Gastroesophageal sphincter (tissue), 4 donors: ENCODE measurements around the gene UST. TPM values are rescaled to one million over a fixed set of nuclear protein-coding genes. Genes with fewer than 3 reads are reported as not detected.
A peak's percentile ranks its signal among the peaks of the same experiment; 100 is the strongest.

Experiments
- ATAC-seq: fragments of 150-250 bp; one replicate; pipeline ENCODE4 v1.9.1; 2016; ENCODE audit warnings: mild to moderate bottlenecking, moderate library complexity
- H3K27ac ChIP-seq, 4 donors: fragments of 200-600 bp; sonication (generic) in 3 of 4; 1 replicate in 3 of 4; 2 replicates in 1 of 4; pipeline ENCODE4 v1.5.1; 2016 to 2019
- H3K27me3 ChIP-seq: fragments of 200-600 bp; sonication (generic); one replicate; pipeline ENCODE4 v1.5.1; 2019
- H3K36me3 ChIP-seq, 2 donors: fragments of 200-600 bp; sonication (generic); one replicate each; pipeline ENCODE4 v1.5.1; 2019; ENCODE audit warnings: control low read depth in 1 of 2
- H3K4me1 ChIP-seq, 3 donors: fragments of 200-600 bp; sonication (generic); 1 replicate in 2 of 3; 2 replicates in 1 of 3; pipeline ENCODE4 v1.5.1; 2016 to 2019; ENCODE audit warnings: control low read depth in 2 of 3
- H3K4me3 ChIP-seq, 2 donors: fragments of 200-600 bp; sonication (generic); one replicate each; pipeline ENCODE4 v1.5.1; 2019; ENCODE audit warnings: mild to moderate bottlenecking in 1 of 2, moderate library complexity in 1 of 2
- H3K9me3 ChIP-seq, 3 donors: fragments of 200-600 bp; sonication (generic); one replicate each; pipeline ENCODE4 v1.5.1; 2017 to 2019; ENCODE audit warnings: control low read depth in 2 of 3
- EP300 ChIP-seq: sonication (generic); formaldehyde crosslinking; IDR thresholded peaks from one replicate; pipeline ENCODE4 v1.6.1; 2017; ENCODE audit warnings: antibody characterized with exemption, mild to moderate bottlenecking
- POLR2A ChIP-seq, 2 donors: fragments of 450-650 bp; IDR thresholded peaks; one replicate each; pipeline ENCODE4 v1.6.1; 2017; ENCODE audit warnings: antibody characterized with exemption in 2 of 2, mild to moderate bottlenecking in 2 of 2, moderate library complexity in 1 of 2
- POLR2AphosphoS5 ChIP-seq: sonication (generic); formaldehyde crosslinking; IDR thresholded peaks from one replicate; pipeline ENCODE4 v1.6.1; 2017; ENCODE audit warnings: antibody characterized with exemption
- whole genome bisulfite sequencing, 2 donors: methylation state at CpG; one replicate each; pipeline ENCODE4 v1.1.5; 2018; ENCODE audit warnings: low coverage in 1 of 2; 5-methylcytosine and 5-hydroxymethylcytosine counted together
- total RNA-seq, 4 donors: library from RNA; depleted of rRNA; stranded (reverse); fragments of >200 nt; gene quantifications; one replicate each; pipeline ENCODE4 v1.1.0, GENCODE V29; 2016
- TF ChIP-seq, protein P1 (sequence below), 4 experiments: fragments of 200-600 bp in 2 of 4; fragments of 450-650 bp in 2 of 4; sonication (generic) in 1 of 4; IDR thresholded peaks; one replicate each; pipeline ENCODE4 v1.5.1; 2017 to 2019; ENCODE audit warnings: antibody characterized with exemption in 4 of 4, mild to moderate bottlenecking in 2 of 4, moderate library complexity in 2 of 4

UST gene
- total RNA-seq, 4 donors from 2014 or later = 17.4 to 48.1 (median 32.4) TPM

DNA sequence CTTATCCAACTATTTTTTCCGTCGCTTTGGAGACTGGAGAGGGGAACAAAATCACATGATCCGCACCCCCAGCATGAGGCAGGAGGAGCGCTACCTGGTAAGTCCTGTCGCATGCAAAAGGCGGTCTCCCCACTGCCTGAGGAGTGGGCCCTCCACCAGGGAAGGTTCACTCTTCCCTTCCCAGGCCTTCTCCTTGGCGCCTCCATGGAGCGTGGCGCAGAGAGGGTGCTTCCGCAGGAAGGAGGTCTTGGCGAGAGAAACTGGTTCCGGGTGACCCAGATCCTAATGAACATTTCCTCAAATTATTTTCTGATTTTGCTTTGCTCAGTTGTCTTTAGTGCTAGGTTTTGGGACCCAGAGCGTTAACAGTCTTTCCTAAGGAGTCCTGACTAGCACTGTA lies 217.6 kb downstream of the UST start:
- H3K4me1 ChIP-seq = peaks cover 0 to 28% (median 13%) of the 10 kb centered on the region in 3 donors
- 96% methylated on average over 11 of the region's 13 CpGs; no CpG with 5 or more reads in 1 of the 2 donors for WGBS, 2 donors
- H3K4me3 ChIP-seq = no peak overlapping the region
- no peak overlapping the region for H3K27ac ChIP-seq
- no peaks in the 10 kb centered on the region for H3K27me3 ChIP-seq
- TF ChIP-seq EP300 (no peak), POLR2AphosphoS5 (no peak), POLR2A (IDR thresholded peaks at IDR 0.05) (no peak)
- TF ChIP-seq, protein P1, sequence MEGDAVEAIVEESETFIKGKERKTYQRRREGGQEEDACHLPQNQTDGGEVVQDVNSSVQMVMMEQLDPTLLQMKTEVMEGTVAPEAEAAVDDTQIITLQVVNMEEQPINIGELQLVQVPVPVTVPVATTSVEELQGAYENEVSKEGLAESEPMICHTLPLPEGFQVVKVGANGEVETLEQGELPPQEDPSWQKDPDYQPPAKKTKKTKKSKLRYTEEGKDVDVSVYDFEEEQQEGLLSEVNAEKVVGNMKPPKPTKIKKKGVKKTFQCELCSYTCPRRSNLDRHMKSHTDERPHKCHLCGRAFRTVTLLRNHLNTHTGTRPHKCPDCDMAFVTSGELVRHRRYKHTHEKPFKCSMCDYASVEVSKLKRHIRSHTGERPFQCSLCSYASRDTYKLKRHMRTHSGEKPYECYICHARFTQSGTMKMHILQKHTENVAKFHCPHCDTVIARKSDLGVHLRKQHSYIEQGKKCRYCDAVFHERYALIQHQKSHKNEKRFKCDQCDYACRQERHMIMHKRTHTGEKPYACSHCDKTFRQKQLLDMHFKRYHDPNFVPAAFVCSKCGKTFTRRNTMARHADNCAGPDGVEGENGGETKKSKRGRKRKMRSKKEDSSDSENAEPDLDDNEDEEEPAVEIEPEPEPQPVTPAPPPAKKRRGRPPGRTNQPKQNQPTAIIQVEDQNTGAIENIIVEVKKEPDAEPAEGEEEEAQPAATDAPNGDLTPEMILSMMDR (IDR thresholded peaks at IDR 0.05) = no peak
- no peak for ATAC-seq
- H3K9me3 ChIP-seq = no peaks in the 10 kb centered on the region
- H3K36me3 ChIP-seq = no peaks in the 10 kb centered on the region

DNA sequence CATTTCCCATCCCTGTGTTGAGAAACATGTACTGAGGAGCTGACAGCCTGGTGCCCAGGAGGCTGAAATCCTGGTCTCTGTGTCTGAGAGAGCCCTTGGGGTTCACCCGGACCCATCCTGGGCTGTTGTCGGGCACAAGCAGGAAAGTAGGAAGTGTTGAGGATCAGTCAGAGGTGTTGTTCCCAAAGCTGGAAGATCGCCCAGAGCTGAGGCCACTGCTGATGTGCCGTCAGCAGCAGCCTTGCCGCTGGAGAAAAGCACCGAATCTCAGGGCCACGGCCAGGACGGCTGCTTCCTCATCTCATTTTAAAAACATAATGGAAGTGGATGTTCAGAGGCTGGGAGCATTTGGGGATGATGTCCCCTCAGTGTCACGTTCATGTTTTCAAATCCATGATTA lies 218.5 kb downstream of the UST start:
- WGBS, 2 donors = 56 to 90% methylated on average over 1 to 6 of the region's 9 CpGs
- ATAC-seq = no peak
- H3K27me3 ChIP-seq = no peaks in the 10 kb centered on the region
- no peak overlapping the region for H3K4me3 ChIP-seq
- TF ChIP-seq POLR2AphosphoS5 (no peak), EP300 (no peak), POLR2A (IDR thresholded peaks at IDR 0.05) (no peak)
- TF ChIP-seq, protein P1 (IDR thresholded peaks at IDR 0.05) = no peak
- peaks cover 0 to 36% (median 14%) of the 10 kb centered on the region in 3 donors for H3K4me1 ChIP-seq
- no peaks in the 10 kb centered on the region for H3K36me3 ChIP-seq
- no peak overlapping the region for H3K27ac ChIP-seq
- no peaks in the 10 kb centered on the region for H3K9me3 ChIP-seq

GRCh38 chr6:148967011-148967520 lies 220.2 kb downstream of the UST start:
- no peak for ATAC-seq
- Histone ChIP-seq H3K36me3 (no peaks in the 10 kb centered on the region), H3K27ac (peak overlapping the region in 3 of 4 donors; percentile 22 to 57 (median 26)), H3K27me3 (no peaks in the 10 kb centered on the region), H3K9me3 (no peaks in the 10 kb centered on the region), H3K4me3 (no peak overlapping the region), H3K4me1 (peaks cover 0 to 38% (median 14%) of the 10 kb centered on the region in 3 donors)
- TF ChIP-seq POLR2AphosphoS5 (no peak), EP300 (no peak), POLR2A (IDR thresholded peaks at IDR 0.05) (no peak)
- TF ChIP-seq, protein P1 (IDR thresholded peaks at IDR 0.05) = no peak
- WGBS, 2 donors = 31 to 100% methylated on average over 1 to 3 of the region's 4 CpGs

- H3K9me3 ChIP-seq = no peaks in the 10 kb centered on the region
- ATAC-seq = no peak
- peak overlapping the region in 3 of 4 donors; percentile 22 to 57 (median 26) for H3K27ac ChIP-seq
- no peaks in the 10 kb centered on the region for H3K27me3 ChIP-seq
- no peak for TF ChIP-seq POLR2A (IDR thresholded peaks at IDR 0.05)
- no peak overlapping the region for H3K4me3 ChIP-seq
- no CpG with 5 or more reads among the region's 7 CpGs for WGBS, 2 donors
- H3K36me3 ChIP-seq = no peaks in the 10 kb centered on the region
- peaks cover 0 to 42% (median 14%) of the 10 kb centered on the region in 3 donors for H3K4me1 ChIP-seq
These were observed 220.7 kb downstream of the UST start for GRCh38 chr6:148967541-148967956.

- WGBS, 2 donors = 34 to 47% methylated on average over 4 of the region's 4 CpGs
- ATAC-seq = no peak
- Histone ChIP-seq H3K36me3 (no peaks in the 10 kb centered on the region), H3K9me3 (no peaks in the 10 kb centered on the region), H3K4me3 (no peak overlapping the region), H3K27me3 (no peaks in the 10 kb centered on the region), H3K27ac (peak overlapping the region in 3 of 4 donors; percentile 57 to 75 (median 59)), H3K4me1 (peaks cover 0 to 56% (median 14%) of the 10 kb centered on the region in 3 donors)
- TF ChIP-seq POLR2A (IDR thresholded peaks at IDR 0.05) (no peak), EP300 (no peak), POLR2AphosphoS5 (no peak)
- TF ChIP-seq, protein P1 (IDR thresholded peaks at IDR 0.05) = no peak
These were observed 222.2 kb downstream of the UST start for GRCh38 chr6:148968771-148969602.
